GM23338 (cell line): ENCODE results near the gene AHCYL1.

Experiments used
- EZH2 ChIP-seq: fragments of 200-600 bp; sonication (generic); IDR thresholded peaks from one replicate; pipeline ENCODE4 v1.8.0; 2017; ENCODE audit warnings: antibody characterized with exemption, mild to moderate bottlenecking, low read depth; ENCODE audit not compliant: unreplicated experiment
- REST ChIP-seq: IDR thresholded peaks from one replicate; pipeline ENCODE4 v1.6.1; 2018; ENCODE audit warnings: antibody characterized with exemption; ENCODE audit not compliant: unreplicated experiment

DNA sequence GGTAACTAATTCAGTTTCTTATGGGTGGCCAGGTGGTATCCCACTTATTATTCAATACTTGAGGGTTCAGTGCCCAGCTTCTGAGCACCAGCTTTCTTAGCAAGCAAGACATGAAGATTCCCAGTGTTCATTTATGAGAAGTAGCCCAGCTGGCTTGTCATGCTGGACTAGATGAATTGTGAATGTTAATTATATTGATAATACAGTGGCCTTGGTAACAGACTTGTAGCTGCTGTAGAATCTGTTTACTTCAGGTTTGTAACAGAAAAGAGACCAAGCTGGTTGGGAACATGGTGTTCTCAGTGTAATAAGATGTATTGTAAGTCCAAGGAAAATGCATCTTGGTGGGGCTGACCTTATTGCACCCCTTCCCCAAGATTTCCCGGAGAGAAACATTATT is 10.1 kb downstream of the AHCYL1 start:
- TF ChIP-seq REST: no peak
- TF ChIP-seq EZH2: no peak
